HG03039 (cell line): ENCODE data around the gene RNF220.

ENCODE experiments used
- ATAC-seq: cut with Tn5 transposase; IDR thresholded peaks from one replicate; pipeline ENCODE4 v1.9.1; 2021; ENCODE audit warnings: mild to moderate bottlenecking, moderate library complexity; ENCODE audit not compliant: unreplicated experiment

The RNF220 gene

DNA sequence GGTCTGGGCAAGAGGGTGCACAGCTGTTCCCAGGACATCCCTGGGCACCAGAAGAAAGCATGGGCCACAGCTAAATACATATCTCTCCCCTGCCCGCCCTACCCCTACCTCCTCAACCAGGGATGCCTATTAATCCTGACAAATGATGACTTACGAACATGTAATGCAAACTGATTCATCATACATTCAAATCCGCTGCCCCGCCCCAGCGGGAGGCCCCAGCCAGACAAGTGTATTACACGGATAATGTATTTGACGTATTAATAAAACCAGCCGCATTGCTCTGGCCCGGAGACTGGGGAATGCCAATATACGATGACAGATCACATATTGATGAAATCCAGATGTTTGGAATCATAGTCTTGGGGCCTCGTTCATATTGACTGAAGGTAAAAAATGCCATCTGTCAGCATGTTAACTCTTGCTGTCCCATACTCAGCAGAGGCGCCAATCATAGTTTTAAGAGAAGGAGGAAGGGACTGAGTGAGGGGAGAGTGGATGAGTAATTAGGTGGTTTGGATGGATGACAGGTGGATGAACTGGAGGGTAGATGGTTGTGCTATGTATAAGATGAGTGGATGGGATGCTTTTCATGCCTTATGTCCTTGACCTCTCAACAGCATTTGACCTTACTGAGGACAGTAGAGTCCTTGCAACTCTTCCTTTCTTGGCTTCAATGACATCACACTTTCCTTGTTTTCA lies 201.0 kb downstream of the RNF220 start:
- ATAC-seq: no peak

DNA sequence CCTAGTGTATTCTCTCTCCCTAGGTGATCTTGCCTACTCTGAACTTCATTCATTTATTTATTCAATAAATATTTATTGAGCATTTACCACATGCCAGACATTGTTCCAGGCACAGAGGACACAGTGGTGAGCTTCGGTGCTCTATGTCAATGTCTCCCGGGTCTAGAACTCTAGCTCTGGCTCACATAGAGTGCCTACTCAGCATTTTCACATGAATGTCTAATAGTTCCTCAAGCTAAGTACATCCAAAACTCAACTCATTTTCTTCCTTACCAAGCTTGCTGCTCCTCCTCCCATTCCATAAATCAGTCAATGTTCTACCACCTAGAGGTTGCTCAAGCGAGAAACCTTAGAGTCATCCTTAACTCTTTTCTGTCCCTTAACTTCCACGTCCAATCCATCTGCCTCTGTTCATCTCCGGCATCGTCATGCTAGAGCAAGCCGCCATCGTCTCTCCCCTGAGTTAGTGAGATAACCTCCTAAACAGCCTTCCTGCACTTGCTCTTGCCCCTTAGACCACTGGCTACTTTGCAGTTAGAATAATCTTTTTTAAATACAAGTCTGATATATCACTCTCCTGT lies 201.7 kb downstream of the RNF220 start:
- ATAC-seq: no peak

DNA sequence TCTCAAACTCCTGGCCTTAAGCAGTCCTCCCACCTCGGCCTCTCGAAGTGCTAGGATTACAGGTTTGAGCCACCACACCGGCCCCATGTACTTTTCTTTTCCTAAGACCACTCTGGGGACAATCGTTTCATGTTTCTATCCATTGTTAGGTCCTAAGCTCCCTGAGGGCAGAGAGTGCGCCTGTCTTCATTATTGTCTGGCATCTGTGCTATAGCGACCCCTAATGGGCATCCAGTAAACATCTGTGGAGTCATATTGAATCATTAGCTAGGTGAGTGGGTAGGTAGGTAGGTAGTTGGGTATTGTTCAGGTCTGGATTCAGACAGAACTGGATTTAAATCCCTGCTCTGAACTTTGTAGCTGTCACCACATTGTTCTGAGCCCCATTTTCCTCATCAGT lies 203.1 kb downstream of the RNF220 start:
- ATAC-seq: no peak

DNA sequence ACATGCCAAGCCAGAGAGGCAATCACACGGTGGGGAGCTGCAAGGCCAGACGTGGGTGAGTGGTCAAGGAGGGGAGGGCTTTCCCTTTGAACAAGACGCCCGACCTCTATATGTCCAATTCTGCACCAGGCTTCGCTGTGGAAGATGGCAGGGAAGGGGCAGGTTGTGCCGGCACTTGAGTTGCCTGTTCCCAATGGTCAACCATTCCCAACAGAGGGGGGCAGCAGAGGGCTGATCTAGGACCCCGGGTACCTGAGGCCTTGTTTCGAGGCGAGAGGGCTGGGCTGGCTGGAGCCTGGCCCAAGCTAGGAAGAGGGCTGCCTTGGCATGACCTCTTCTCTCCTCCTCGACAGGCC lies 204.3 kb downstream of the RNF220 start:
- no peak for ATAC-seq

DNA sequence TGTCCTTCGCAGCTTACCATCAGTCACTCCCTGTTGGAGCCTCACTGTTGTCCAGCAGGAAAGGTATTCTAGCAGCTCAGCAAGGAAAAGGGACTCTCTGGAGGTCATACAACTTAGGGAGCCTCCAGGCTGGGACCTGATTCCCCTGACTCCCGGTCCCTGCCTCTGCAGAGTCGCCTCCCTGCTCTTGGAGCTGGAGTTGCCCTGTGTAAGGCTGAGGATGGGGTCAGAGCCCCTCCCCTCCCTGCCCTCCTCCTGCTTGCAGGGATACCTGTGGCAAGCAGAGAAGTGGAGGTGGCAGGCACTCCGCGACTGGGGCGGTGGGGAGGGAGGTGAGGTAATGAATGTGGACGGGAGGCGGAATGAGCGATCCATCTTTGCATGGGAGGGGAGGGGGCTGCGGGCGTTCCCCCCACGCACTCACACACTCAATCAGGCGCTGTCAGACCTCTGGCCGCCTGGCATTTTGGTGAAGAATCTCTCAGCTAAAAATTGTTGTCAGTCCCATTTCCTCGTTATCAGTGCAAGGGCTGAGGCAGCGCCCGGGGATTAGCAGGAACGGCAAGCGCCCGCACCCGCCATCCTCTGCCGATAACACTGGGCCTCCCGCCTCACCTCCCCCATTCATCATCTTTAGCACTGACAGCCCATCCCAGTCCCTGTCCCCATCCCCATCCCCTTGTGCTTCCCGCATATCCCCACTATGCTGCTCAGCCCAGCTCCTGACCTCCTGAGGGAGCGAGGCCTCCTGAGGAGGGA lies 204.9 kb downstream of the RNF220 start:
- ATAC-seq: no peak

DNA sequence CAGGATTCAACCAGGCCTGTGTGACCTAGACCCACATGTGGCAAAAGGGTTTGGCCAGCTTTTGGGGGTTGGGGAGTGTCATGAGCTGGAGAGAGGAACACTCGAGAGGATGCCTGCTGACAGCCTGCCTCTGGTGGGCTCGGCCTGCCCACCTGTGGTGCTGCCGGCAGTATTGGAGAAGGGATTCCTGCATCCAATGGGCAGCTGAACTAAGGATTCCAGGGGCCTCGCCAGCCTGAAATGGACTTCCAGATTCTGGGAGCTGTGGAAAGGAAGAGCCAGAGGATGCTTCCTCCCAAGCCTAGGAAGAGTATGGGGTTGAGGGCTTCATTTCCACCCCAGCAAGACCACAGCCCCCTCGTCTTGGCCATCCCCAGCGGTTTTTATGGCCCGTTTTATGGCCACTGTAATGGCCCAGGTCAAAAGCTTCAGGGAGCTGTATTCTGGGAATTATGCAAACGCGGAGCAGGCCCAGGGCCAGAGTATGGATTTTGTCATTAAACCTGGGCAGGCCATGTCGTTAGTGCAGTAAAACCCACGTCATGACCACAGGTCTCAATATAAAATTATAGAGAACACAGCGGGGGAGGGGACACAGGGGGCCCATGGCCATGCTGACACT lies 205.6 kb downstream of the RNF220 start:
- ATAC-seq: no peak

DNA sequence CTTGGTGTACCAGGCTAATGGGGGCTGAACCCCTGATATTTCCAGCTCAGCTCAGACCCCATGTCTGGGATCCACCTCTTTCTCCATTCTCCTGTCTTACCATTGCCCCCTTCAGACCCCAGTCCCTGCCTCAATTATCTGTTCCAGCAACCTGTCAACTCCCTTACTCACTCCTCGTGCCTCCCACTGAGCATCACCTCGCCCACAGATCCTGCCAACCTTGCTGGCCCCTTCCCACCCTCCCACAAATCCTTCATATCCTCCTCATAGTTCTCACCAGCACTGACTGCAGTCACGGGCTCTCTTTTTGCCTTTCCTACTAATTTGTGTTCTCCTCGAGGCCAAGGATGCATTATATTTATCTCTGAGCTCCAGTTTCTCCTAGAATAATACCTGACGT lies 206.4 kb downstream of the RNF220 start:
- ATAC-seq: no peak

DNA sequence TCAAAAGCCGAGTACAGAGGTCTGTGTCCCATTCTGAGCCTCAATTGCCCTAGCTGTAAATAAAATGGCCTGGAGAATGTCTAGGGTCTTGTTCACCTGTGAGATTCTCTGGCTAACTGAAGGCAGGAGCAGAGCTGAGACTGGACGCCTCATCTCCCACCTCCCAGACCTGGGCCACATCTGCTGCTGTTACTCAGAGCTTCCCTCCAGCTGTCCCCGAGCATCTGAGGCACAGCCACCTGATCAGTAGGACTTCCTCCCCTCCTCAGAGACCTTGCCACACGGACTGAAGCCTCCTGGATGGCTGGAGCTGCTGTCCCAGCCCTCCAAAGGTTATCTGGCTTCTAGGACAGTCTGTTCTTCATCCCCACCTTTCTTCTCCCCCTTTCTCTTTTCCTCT lies 206.8 kb downstream of the RNF220 start:
- no peak for ATAC-seq

DNA sequence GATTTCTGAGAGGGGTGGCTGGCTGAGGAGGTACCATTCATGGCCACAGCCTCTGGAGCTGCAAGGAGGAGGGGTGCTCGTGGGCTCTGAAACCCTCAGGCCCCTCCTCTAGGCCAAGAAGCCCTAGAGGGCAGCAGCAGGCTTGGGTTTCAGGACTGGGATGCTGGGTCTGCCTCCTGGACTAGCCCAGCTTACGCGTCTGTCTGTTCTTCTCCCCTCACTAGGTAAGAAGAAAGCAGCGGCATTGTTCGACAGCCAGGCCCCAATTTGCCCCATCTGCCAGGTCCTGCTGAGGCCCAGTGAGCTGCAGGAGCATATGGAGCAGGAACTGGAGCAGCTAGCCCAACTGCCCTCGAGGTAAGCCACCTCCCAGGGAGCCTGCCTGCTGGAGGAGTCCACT lies 208.9 kb downstream of the RNF220 start:
- ATAC-seq: no peak

DNA sequence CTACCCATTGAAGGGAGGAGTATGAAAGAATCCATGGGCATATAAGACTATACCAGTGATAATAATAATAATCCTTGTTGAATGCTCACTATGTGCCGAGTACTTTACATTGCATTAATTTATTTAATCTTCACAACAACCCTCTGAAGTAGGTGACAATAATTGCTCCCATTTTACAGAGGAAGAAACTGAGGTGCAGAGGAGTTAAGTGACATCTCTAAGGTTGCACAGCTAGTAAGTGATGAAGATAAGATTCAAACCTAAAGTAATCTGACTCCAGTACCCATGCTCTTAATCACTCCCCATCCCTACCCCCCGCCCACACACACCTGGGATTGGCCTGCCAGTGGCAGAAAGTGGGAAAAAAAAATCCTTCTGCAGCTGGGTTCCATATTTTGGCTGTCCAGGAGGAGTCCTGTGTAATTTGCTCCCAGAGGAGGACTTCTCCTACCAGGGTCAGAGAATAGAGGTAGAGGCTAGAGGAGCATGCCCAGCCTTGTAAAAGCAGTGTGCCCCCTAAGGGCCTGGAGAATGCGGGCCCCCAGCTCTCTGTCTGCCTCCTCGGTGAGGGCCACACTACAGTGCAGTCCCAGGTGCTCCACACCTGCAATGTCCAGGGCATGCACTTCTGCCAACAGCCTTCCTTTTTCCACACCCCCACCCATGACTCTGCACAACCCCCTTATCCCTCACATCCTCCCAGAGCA lies 211.4 kb downstream of the RNF220 start:
- no peak for ATAC-seq

DNA sequence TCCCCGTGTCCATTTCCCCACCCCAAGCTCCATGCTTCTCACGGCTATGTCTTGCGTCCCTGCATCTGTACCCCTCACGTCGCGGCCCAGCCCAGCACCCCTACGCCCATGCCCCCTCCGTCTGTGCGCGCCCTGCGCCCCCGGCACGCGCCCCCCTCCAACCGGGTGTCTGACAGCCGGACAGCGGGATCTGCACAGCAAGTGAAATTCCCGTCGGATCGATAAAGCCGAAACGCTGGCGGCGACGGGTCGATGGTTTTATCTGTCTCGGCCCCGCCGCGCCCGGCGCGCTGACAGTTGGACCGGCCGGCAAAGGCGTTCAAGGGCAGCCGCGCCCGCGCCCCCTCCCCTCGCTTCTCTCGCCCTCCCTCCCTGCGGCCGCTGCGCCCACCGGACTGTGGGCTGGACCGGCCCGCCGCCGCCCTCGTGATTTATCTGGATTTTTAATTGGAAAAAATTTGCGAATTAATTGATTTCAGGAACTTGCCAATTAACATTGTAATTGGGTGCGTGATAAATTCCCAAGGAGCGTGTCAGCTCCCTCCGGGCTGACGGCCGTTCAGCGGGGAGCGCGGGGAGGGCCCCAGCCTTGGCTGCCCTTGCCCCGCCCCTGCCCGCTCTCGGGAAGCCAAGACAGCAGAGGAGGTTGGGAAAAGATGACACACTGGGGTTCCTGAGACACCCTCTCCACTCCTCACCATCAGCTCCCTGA lies 212.1 kb downstream of the RNF220 start:
- ATAC-seq: no peak

DNA sequence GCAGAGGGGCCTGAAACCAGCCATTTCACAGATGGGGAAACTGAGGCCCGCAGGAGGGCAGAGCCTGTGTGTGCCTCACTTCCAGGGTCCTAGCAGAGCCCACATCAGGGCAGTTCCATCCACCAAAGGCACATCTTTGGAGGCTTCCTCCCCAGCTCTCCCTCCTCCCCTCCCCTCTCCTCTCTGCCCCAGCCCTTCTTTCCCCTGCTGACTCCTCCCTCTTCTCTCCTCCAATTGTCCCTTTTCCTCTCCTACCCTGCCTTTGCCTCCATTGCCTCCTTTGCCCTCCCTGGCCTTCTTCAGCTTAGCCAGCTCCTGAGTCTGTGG lies 212.6 kb downstream of the RNF220 start:
- no peak for ATAC-seq

DNA sequence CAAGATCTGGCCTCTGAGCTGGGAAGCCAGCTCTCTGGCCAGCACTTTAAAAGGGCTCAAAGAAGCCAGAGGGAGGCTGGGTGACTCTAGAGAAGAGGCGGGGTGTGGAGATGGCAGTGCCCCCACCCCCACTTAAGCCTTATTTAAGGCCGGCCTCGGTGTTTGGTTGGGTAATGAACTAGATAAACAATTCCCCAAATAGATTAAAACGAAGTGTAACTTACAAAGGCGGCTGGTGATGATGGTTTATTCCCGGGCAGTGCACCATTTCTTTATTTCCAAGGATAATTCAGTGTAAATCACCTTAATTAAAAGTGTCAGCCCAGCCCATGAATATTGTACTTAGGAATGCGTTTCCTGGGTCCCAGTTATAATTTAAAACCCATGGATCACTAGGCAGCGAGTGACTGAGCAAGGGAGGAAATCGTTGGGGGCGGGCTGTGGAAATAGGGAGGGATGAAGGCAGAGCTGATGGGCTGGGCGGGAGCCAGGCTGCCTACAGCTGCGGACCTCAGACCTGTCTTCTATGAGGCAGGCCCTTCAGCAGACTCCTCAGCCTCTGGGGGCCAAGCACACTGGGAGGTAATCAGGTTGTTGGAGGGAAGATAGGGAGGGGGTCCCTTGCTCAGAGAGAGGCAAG lies 214.3 kb downstream of the RNF220 start:
- no peak for ATAC-seq

DNA sequence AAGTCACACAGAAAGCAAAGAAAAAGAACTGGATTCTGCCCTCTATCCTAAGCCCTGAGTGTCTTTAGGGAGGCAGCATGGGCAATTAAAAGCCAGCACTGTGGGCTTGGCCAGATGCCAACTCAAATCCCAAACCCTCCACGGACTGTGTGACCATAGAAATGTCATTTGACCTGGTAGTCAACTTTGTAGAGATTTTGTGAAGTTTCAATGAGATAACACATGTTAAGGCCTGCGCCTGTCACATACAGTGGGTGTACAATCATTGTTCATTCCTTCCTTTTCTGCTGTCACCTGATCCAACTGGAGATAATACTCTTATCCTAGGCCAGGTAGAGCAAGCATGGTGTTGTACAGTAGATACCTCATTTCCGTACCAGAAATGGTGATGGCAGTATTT lies 215.0 kb downstream of the RNF220 start:
- no peak for ATAC-seq

DNA sequence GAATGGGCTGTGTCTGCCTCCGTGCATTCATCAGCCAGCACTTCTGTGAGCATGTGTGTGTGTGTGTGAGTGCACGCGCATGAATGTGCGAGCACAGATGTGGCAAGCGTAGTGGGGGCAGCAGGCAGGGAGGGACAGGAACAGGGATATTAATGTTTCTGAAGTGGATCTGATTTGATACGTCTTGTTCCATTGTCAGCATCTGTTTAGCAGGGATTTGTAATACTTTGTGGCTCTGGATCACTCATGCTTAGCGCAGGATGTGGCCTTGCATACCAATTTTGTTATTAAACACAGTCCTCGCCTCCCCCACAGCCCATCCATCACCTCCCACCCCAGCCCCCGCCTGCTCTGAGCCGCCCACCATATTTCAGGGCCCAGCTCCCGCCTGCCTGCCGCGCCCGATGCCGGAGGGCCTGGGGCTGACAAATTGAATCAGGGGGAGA lies 216.8 kb downstream of the RNF220 start:
- no peak for ATAC-seq

DNA sequence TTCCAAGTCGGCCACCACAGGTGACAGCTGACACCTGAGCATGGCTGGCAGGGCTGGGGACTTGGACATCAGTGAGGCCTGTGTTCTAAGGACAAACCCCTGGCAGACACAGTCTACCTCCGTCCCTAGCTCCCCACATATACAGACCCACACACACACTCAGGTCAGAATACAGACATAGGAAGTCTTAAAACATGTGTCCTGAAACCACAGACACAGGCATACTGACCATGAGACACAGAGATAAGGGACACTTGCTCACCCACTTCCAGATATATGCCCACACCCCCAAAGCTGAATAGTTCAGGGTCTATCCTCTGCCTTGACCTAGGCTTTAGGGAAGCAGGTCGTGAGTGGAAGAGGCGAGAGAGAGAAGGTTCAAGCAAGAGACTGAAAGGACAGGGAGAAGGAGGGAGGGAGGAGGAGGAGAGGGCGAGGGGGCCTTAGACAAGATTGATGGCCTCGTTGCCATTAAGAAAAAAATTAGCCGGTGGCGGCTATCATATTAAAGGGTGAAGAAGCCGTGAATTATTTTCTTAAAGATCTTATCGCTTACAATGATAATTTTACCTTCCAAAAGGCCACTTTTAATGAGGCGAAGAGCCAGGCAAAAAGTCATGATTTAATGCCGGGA lies 219.3 kb downstream of the RNF220 start:
- no peak for ATAC-seq

DNA sequence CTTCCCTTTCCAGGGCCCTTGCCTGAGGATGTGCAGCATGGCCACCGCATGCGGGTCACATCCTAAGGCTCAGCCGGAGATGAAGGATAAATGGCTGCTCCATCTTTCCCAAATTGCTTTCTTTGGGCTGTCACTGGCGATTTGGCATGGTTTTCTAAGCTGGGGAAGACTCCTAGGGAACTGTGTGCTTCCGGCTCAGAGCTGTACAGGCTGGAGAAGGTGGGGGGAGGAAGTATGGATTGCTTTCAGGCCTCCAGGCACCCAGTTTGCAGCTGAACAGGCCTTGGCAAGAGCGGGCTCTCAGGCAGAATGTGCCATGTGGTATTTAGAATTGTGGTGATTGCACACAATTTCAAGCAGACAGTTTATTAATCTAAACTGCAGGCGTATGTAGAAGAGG lies 220.3 kb downstream of the RNF220 start:
- no peak for ATAC-seq

DNA sequence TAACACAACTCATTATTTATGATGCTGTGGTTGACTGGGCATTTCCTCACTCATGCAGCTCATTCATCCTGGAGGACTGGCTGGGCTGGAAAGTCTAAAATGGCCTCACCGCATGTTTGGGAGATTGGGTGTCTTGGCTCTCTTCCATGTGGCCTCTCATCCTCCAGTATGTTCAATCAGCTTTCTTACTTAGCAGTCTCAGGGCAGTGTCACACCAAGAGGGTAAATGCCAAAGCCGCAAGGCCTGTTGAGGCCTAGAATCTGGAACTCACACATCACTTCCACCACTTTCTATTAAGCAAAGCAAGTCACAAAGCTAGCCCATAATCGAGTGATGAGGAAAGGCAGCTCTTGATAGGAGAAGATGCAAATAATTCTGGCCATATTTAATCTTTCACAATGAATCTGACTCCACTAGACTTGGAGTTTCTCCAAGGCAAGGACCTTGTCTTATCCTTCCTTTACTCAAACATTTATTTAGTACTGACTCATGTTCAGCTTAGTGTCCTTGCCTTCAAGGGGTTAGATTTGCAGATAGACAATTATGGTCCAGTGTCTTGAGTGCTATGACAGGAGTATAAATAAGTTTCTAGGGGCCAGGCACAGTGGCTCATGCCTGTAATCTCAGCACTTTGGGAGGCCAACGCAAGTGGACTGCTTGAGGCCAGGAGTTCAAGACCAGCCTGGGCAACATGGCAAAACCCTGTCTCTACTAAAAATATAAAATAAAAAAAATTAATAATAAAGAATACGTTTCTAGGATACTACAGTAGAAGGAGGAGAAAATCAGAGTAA lies 224.1 kb downstream of the RNF220 start:
- no peak for ATAC-seq

DNA sequence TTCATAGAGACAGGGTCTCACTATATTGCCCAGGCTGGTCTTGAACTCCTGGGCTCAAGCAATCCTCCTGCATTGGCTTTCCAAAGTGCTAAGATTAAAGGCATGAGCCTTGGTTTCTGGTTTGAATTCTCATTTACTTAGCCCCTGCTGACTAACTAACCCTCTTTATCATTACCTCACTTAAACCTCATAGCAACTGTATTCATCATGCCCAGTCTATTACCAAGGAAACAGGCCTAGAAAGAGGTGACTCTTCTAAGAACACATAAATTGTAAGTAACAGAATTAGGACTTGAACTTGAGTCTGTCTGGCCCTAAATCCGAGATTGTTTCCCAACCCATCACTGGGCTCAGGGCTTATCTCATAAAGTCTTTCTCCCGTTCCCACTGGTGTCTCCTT lies 225.1 kb downstream of the RNF220 start:
- ATAC-seq: no peak
